Sigmoid colon (tissue), 4 donors: ENCODE measurements around the gene FGF14.

Experiments used
- CTCF ChIP-seq, 4 experiments: fragments of 450-650 bp in 3 of 4; fragments of 200-600 bp in 1 of 4; IDR thresholded peaks; one replicate each; pipeline ENCODE4 v1.5.1; 2016 to 2019; ENCODE audit warnings: antibody characterized with exemption in 4 of 4, mild to moderate bottlenecking in 3 of 4, moderate library complexity in 2 of 4
- EP300 ChIP-seq, 4 donors: sonication (generic); formaldehyde crosslinking; IDR thresholded peaks; one replicate each; pipeline ENCODE4 v1.6.1; 2017; ENCODE audit warnings: antibody characterized with exemption in 4 of 4
- POLR2A ChIP-seq, 2 donors: fragments of 450-650 bp; IDR thresholded peaks; one replicate each; pipeline ENCODE4 v1.6.1; 2016; ENCODE audit warnings: antibody characterized with exemption in 2 of 2, mild to moderate bottlenecking in 2 of 2, moderate library complexity in 2 of 2
- POLR2AphosphoS5 ChIP-seq, 4 donors: sonication (generic); formaldehyde crosslinking; IDR thresholded peaks; one replicate each; pipeline ENCODE4 v1.6.1; 2017; ENCODE audit warnings: antibody characterized with exemption in 4 of 4

GRCh38 chr13:102192858-102193257 is 209.0 kb downstream of the FGF14 start:
- TF ChIP-seq POLR2AphosphoS5 (IDR thresholded peaks at IDR 0.05) (no peak), POLR2A (IDR thresholded peaks at IDR 0.05) (no peak), CTCF (IDR thresholded peaks at IDR 0.05) (no peak), EP300 (IDR thresholded peaks at IDR 0.05) (no peak)
